ENCODE data around the gene GTPBP2. TPM values are rescaled to one million over a fixed set of nuclear protein-coding genes. Genes with fewer than 3 reads are reported as not detected.
A peak's percentile ranks its signal among the peaks of the same experiment; 100 is the strongest.

The GTPBP2 gene
- total and polyA plus RNA-seq, 2 of the 13 experiments (the other 11 are each of a cell fraction or from before 2014, with no cell fraction given) = 26.9 to 88.2 TPM

- TF ChIP-seq ZBTB33 (CRISPR knock-in tag; IDR thresholded peaks at IDR 0.05) = peak; percentile 63; the same call in 1 of the 2 replicates
- 0 out of 2 replicates have a peak, but pooled peaks have one; percentile 58 for TF ChIP-seq ESRRA (CRISPR knock-in tag; IDR thresholded peaks at IDR 0.05; ENCODE audit: low read depth)
- no peak; the same call in 1 of the 2 replicates for TF ChIP-seq ZNF296 (CRISPR knock-in tag; conservative IDR thresholded peaks at IDR 0.05)
- TF ChIP-seq POLR2AphosphoS5 (IDR thresholded peaks at IDR 0.05; ENCODE audit: low read depth, low read length) = peak; percentile 47
- no peak for TF ChIP-seq ATF7 (IDR thresholded peaks at IDR 0.05)
- 0 out of 2 replicates have a peak, but pooled peaks have one; percentile 21 for TF ChIP-seq ATF7 (CRISPR knock-in tag; IDR thresholded peaks at IDR 0.05)
- TF ChIP-seq KDM4B (CRISPR knock-in tag; IDR thresholded peaks at IDR 0.05) = 0 out of 2 replicates have a peak, but pooled peaks have one; percentile 62
- TF ChIP-seq ZNF557 (CRISPR knock-in tag; IDR thresholded peaks at IDR 0.05) = no peak
- no peak for TF ChIP-seq KIAA2018 (CRISPR knock-in tag; IDR thresholded peaks at IDR 0.05; ENCODE audit: borderline replicate concordance)
- TF ChIP-seq SMAD1 (CRISPR knock-in tag; IDR thresholded peaks at IDR 0.05; ENCODE audit: borderline replicate concordance, low read depth) = peak; percentile 52; the same call in 1 of the 2 replicates
- peak; percentile 71; the same call in 1 of the 2 replicates for TF ChIP-seq POGZ (CRISPR knock-in tag; IDR thresholded peaks at IDR 0.05)
- TF ChIP-seq ZNF230 (CRISPR knock-in tag; IDR thresholded peaks at IDR 0.05) = no peak
- TF ChIP-seq TSC22D2 (CRISPR knock-in tag; IDR thresholded peaks at IDR 0.05; ENCODE audit: borderline replicate concordance) = no peak
- no peak for TF ChIP-seq ZNF484 (CRISPR knock-in tag; IDR thresholded peaks at IDR 0.05; ENCODE audit: borderline replicate concordance, low read depth)
- peak; percentile 62; the same call in 1 of the 2 replicates for TF ChIP-seq ZNF121 (CRISPR knock-in tag; IDR thresholded peaks at IDR 0.05)
- TF ChIP-seq POLR2AphosphoS2 (IDR thresholded peaks at IDR 0.05; ENCODE audit: low read depth, low read length) = no peak
- no peak for TF ChIP-seq MYNN (CRISPR knock-in tag; IDR thresholded peaks at IDR 0.05; ENCODE audit: low read depth)
- TF ChIP-seq NR0B2 (CRISPR knock-in tag; IDR thresholded peaks at IDR 0.05) = peak; percentile 25; the same call in 1 of the 2 replicates
Observed at GRCh38 chr6:43671801-43672690, 43.0 kb upstream of the GTPBP2 start (continued).
